Stimulated activated naive CD4-positive, alpha-beta T cell treated with Interleukin-2 at 50 U/mL for 16 hours (primary cell): ENCODE measurements around the gene HACL1.
A peak's percentile ranks its signal among the peaks of the same experiment; 100 is the strongest.
"Not testable (repeated sequence)": the region's sequence is repeated elsewhere in the genome, so short reads cannot be mapped to it uniquely, and the experiment has no call there.

Source experiments
- DNase-seq: peaks from one replicate; lab custom pipeline; 2025; lab: John Stamatoyannopoulos, UW

The HACL1 gene

GRCh38 chr3:15629860-15630597 is 28.7 kb upstream of the HACL1 start:
- DNase-seq = peak; percentile 47

DNA sequence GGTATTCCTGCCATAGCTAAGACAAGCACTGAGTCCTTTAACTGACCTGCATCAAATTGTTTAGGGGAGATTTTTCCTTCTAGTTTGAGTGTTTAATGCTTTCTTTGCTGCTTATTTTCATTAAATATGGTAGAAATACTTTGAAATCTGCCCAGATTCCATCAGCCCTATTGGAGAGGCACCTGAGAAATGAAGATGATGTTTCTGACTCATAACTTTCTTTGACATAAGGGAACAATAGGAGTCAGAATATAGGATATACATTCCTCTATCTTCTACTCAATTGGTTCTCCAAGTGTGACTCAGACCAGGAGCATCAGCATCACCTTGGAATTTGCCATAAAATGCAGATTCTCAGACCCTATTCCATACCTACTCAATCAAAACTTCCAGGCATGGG is 27.6 kb upstream of the HACL1 start:
- no peak for DNase-seq

- DNase-seq = peak; percentile 6
Measured at GRCh38 chr3:15623535-15624440, 22.4 kb upstream of the HACL1 start.

DNA sequence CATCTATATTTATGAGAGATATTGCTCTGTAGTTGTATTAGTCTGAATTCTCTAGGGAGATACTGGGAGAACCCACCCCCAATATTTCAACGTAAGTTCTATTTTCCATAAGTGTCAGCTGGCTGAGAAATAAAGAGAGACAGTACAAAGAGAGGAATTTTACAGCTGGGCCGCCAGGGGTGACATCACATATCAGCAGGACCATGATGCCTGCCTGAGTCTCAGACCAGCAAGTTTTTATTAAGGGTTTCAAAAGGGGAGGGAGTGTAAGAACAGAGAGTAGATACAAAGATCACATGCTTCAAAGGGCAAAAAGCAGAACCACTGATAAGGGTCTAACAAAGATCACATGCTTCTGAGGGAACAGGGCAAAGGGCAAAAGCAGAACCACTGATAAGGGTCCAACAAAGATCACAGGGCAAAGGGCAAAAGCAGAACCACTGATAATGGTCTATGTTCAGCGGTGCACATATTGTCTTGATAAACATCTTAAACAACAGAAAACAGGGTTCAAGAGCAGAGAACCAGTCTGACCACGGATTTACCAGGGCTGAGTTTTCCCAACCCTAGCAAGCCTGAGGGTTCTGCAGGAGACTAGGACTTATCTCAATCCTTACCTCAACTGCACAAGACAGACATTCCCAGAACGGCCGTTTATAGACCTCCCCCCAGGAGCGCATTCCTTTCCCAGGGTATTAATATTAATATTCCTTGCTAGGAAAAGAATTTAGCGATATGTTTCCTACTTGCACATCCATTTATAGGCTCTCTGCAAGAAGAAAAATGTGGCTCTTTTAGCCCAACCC is 18.5 kb upstream of the HACL1 start:
- not testable (repeated sequence) for DNase-seq

- DNase-seq = no peak
Measured at GRCh38 chr3:15616053-15616452, 14.7 kb upstream of the HACL1 start.

DNA sequence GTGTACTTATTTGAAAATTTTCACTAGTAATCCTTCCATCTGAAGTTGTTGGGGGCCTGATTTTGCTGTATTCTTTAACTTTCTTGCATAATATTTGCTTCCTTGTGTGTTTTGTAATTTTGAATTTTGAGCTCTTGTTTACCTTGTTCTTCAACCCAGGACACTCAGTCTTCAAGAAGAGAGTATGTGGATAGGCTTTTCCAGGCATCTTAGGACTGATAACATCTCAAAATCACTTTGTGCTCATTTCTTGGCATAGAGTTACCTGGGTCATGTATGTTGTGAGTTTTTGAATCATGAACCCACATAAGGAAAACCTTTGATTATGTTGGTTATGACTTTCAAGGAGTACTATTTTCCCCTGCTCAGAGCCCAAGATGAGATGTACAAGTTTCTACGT is 13.6 kb upstream of the HACL1 start:
- DNase-seq = no peak

DNA sequence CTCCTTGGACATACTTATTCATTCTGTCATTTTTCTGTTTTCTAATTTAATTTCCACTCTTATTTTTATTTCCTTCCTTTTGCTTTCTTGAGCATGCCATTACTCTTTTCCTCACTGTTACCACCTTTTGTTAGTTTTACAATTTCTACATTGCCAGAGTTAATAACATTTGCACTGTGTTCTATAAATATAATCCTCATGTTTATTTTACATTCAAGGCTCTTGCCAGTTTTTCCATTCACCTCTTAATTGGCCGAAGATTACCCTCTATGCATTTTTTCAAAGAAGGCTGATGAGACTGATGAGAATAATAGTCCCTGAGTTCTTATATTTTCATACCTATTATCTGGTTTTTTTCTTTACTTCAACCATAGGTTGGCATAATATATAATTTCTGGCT is 10.6 kb upstream of the HACL1 start:
- no peak for DNase-seq

- DNase-seq = no peak
Measured at GRCh38 chr3:15611018-15611417, 9.6 kb upstream of the HACL1 start.

- no peak for DNase-seq
Measured at GRCh38 chr3:15610082-15610759, 8.9 kb upstream of the HACL1 start.

DNA sequence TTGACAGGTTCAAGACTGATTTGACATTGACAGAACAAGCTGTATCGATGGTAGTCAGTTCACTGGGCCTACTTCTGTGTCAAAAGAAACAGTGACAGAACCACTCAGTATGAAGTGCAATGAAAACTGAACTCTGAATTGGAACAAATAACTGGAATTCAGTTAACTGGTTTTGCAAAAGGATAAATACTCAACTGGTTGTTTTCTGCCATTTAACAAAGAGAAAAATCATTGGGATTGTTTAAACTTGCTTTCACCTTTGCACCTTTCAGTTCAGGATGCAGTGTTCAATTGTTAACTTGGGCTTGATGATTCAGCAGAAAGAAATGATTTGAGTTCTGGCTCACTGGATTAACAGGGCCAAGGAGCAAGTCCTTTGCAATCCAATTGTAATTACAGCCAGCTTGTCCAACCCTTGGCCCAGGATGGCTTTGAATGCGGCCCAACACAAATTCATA is 5.1 kb upstream of the HACL1 start:
- DNase-seq = no peak

- not testable (repeated sequence) for DNase-seq
Measured at GRCh38 chr3:15604584-15604983, 3.2 kb upstream of the HACL1 start.

- not testable (repeated sequence) for DNase-seq
Measured at GRCh38 chr3:15602816-15603215, 1.4 kb upstream of the HACL1 start.

GRCh38 chr3:15602146-15602536 is 772 bp upstream of the HACL1 start:
- no peak for DNase-seq

DNA sequence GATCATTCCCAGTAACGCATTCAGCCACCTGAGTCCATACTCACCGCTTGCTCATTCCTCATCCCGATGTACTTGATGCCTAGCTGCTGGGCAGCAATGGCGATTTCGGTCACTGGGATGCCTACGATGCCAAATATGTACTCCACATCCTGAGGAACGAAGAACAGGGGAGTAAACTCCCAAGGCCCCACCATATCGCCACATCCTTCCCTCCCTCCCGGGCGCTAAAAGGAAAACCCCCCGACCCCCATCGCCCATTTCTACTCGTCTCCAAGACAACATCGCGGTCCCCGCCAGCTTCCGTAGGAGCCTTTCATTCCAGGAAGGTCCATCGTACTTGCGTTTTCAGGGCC is 347 bp downstream of the HACL1 start:
- DNase-seq = no peak

GRCh38 chr3:15595955-15596354 is 5.4 kb downstream of the HACL1 start:
- DNase-seq = no peak

DNA sequence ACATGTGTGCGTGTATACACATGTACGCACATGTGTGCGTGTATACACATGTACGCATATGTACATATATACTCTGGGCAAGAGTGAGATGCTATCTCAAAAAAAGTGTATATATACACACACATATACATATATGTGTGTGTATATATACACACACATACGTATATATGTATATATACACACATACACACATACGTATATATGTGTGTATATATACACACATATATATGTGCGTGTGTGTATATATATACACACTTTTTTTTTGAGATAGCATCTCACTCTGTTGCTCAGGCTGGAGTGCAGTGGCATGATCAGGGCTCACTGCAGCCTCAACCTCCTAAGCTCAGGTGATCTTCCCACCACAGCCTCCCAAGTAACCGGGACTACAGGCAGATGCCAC is 8.4 kb downstream of the HACL1 start:
- DNase-seq = no peak

GRCh38 chr3:15591928-15592327 is 9.4 kb downstream of the HACL1 start:
- no peak for DNase-seq

- DNase-seq = no peak
Measured at GRCh38 chr3:15591242-15591641, 10.1 kb downstream of the HACL1 start.

GRCh38 chr3:15585111-15585845 is 16.1 kb downstream of the HACL1 start:
- no peak for DNase-seq

- DNase-seq = no peak
Measured at GRCh38 chr3:15581471-15582394, 19.6 kb downstream of the HACL1 start.
